ENCODE data around the gene RASGRP4.
"Not testable (repeated sequence)": the region's sequence is repeated elsewhere in the genome, so short reads cannot be mapped to it uniquely, and the experiment has no call there.

RASGRP4 gene

GRCh38 chr19:38413416-38413815 is 12.6 kb downstream of the RASGRP4 start:
- TF ChIP-seq CTCF (IDR thresholded peaks at IDR 0.05; ENCODE audit: low read depth, low read length) = no peak
- H3K4me3 ChIP-seq (ENCODE audit: low read depth, low read length) = no peak overlapping the region

- H3K4me3 ChIP-seq (ENCODE audit: low read depth, low read length) = no peak overlapping the region
- TF ChIP-seq CTCF (IDR thresholded peaks at IDR 0.05; ENCODE audit: low read depth, low read length) = no peak
These were observed 13.1 kb downstream of the RASGRP4 start for GRCh38 chr19:38412961-38413360.

- TF ChIP-seq CTCF (IDR thresholded peaks at IDR 0.05; ENCODE audit: low read depth, low read length) = no peak
- no peak overlapping the region for H3K4me3 ChIP-seq (ENCODE audit: low read depth, low read length)
These were observed 13.5 kb downstream of the RASGRP4 start for GRCh38 chr19:38412491-38412890.

- not testable (repeated sequence) for H3K4me3 ChIP-seq (ENCODE audit: low read depth, low read length)
These were observed 14.1 kb downstream of the RASGRP4 start for GRCh38 chr19:38411898-38412297.

GRCh38 chr19:38411041-38411712 is 14.8 kb downstream of the RASGRP4 start:
- no peak overlapping the region for H3K4me3 ChIP-seq (ENCODE audit: low read depth, low read length)

GRCh38 chr19:38410407-38410806 is 15.6 kb downstream of the RASGRP4 start:
- H3K4me3 ChIP-seq (ENCODE audit: low read depth, low read length) = not testable (repeated sequence)

More at GRCh38 chr19:38411041-38411712, 14.8 kb downstream of the RASGRP4 start:
- no peak for TF ChIP-seq CTCF (IDR thresholded peaks at IDR 0.05; ENCODE audit: low read depth, low read length)

GRCh38 chr19:38409631-38410133 is 16.3 kb downstream of the RASGRP4 start:
- TF ChIP-seq CTCF (IDR thresholded peaks at IDR 0.05; ENCODE audit: low read depth, low read length) = no peak
- H3K4me3 ChIP-seq (ENCODE audit: low read depth, low read length) = no peak overlapping the region

- TF ChIP-seq CTCF (IDR thresholded peaks at IDR 0.05; ENCODE audit: low read depth, low read length) = no peak
These were observed 20.7 kb downstream of the RASGRP4 start for GRCh38 chr19:38405276-38405675.

More at GRCh38 chr19:38405276-38405675, 20.7 kb downstream of the RASGRP4 start:
- H3K4me3 ChIP-seq (ENCODE audit: low read depth, low read length) = no peak overlapping the region
